ENCODE measurements around the gene RBM24.

RBM24 gene

GRCh38 chr6:17269840-17270239 lies 11.3 kb upstream of the RBM24 start:
- H3K9ac ChIP-seq (ENCODE audit: low read length), result no peak overlapping the region
- H2AFZ ChIP-seq (ENCODE audit: low read depth, low read length), result no peak overlapping the region
- H3K27me3 ChIP-seq (ENCODE audit: low read depth, low read length), result no peaks in the 10 kb centered on the region
- H3K4me3 ChIP-seq (ENCODE audit: low read length), result no peak overlapping the region
- H3K36me3 ChIP-seq (replicated peaks; ENCODE audit: low read depth, low read length), result no peaks in the 10 kb centered on the region
- H3K4me2 ChIP-seq (ENCODE audit: low read length), result no peak overlapping the region
- TF ChIP-seq CTCF (IDR thresholded peaks at IDR 0.05; ENCODE audit: low read depth, low read length) (no peak), EZH2phosphoT487 (IDR thresholded peaks at IDR 0.05; ENCODE audit: low read depth) (no peak)
- H3K27ac ChIP-seq (ENCODE audit: low read length), result no peak overlapping the region
- no peaks in the 10 kb centered on the region for H4K20me1 ChIP-seq (ENCODE audit: insufficient read depth, low read length)
- no peaks in the 10 kb centered on the region for H3K79me2 ChIP-seq (ENCODE audit: low read length)
- no peaks in the 10 kb centered on the region for H3K4me1 ChIP-seq (ENCODE audit: low read length)
- H3K9me3 ChIP-seq (ENCODE audit: insufficient read depth, low read length), result no peaks in the 10 kb centered on the region

- Histone ChIP-seq H3K79me2 (ENCODE audit: low read length) (no peaks in the 10 kb centered on the region), H3K27ac (ENCODE audit: low read length) (no peak overlapping the region), H3K9ac (ENCODE audit: low read length) (no peak overlapping the region), H4K20me1 (ENCODE audit: insufficient read depth, low read length) (no peaks in the 10 kb centered on the region), H3K27me3 (ENCODE audit: low read depth, low read length) (no peaks in the 10 kb centered on the region), H3K4me3 (ENCODE audit: low read length) (no peak overlapping the region), H3K36me3 (replicated peaks; ENCODE audit: low read depth, low read length) (no peaks in the 10 kb centered on the region), H2AFZ (ENCODE audit: low read depth, low read length) (no peak overlapping the region), H3K4me2 (ENCODE audit: low read length) (no peak overlapping the region), H3K4me1 (ENCODE audit: low read length) (no peaks in the 10 kb centered on the region), H3K9me3 (ENCODE audit: insufficient read depth, low read length) (no peaks in the 10 kb centered on the region)
- TF ChIP-seq CTCF (IDR thresholded peaks at IDR 0.05; ENCODE audit: low read depth, low read length), result no peak
- no peak for TF ChIP-seq EZH2phosphoT487 (IDR thresholded peaks at IDR 0.05; ENCODE audit: low read depth)
Measured at GRCh38 chr6:17271628-17272027, 9.5 kb upstream of the RBM24 start.

GRCh38 chr6:17276766-17277165 lies 4.4 kb upstream of the RBM24 start:
- no peaks in the 10 kb centered on the region for H3K4me1 ChIP-seq (ENCODE audit: low read length)
- H3K4me3 ChIP-seq (ENCODE audit: low read length), result no peak overlapping the region
- no peaks in the 10 kb centered on the region for H3K9me3 ChIP-seq (ENCODE audit: insufficient read depth, low read length)
- no peaks in the 10 kb centered on the region for H3K79me2 ChIP-seq (ENCODE audit: low read length)
- TF ChIP-seq CTCF (IDR thresholded peaks at IDR 0.05; ENCODE audit: low read depth, low read length) (no peak), EZH2phosphoT487 (IDR thresholded peaks at IDR 0.05; ENCODE audit: low read depth) (no peak)
- no peak overlapping the region for H3K9ac ChIP-seq (ENCODE audit: low read length)
- no peaks in the 10 kb centered on the region for H3K27me3 ChIP-seq (ENCODE audit: low read depth, low read length)
- no peak overlapping the region for H3K4me2 ChIP-seq (ENCODE audit: low read length)
- H3K36me3 ChIP-seq (replicated peaks; ENCODE audit: low read depth, low read length), result no peaks in the 10 kb centered on the region
- no peak overlapping the region for H3K27ac ChIP-seq (ENCODE audit: low read length)
- H4K20me1 ChIP-seq (ENCODE audit: insufficient read depth, low read length), result no peaks in the 10 kb centered on the region
- H2AFZ ChIP-seq (ENCODE audit: low read depth, low read length), result no peak overlapping the region

GRCh38 chr6:17277256-17277655 lies 3.9 kb upstream of the RBM24 start:
- H3K36me3 ChIP-seq (replicated peaks; ENCODE audit: low read depth, low read length), result no peaks in the 10 kb centered on the region
- H3K79me2 ChIP-seq (ENCODE audit: low read length), result no peaks in the 10 kb centered on the region
- no peaks in the 10 kb centered on the region for H3K9me3 ChIP-seq (ENCODE audit: insufficient read depth, low read length)
- H3K9ac ChIP-seq (ENCODE audit: low read length), result no peak overlapping the region
- H3K4me1 ChIP-seq (ENCODE audit: low read length), result no peaks in the 10 kb centered on the region
- H3K27ac ChIP-seq (ENCODE audit: low read length), result no peak overlapping the region
- H3K4me3 ChIP-seq (ENCODE audit: low read length), result no peak overlapping the region
- TF ChIP-seq EZH2phosphoT487 (IDR thresholded peaks at IDR 0.05; ENCODE audit: low read depth), result no peak
- no peak for TF ChIP-seq CTCF (IDR thresholded peaks at IDR 0.05; ENCODE audit: low read depth, low read length)
- no peaks in the 10 kb centered on the region for H3K27me3 ChIP-seq (ENCODE audit: low read depth, low read length)
- no peaks in the 10 kb centered on the region for H4K20me1 ChIP-seq (ENCODE audit: insufficient read depth, low read length)
- no peak overlapping the region for H2AFZ ChIP-seq (ENCODE audit: low read depth, low read length)
- H3K4me2 ChIP-seq (ENCODE audit: low read length), result no peak overlapping the region
